Upper lobe of right lung (tissue), 1 donor: ENCODE measurements around the gene COPS6. TPM values are rescaled to one million over a fixed set of nuclear protein-coding genes. Genes with fewer than 3 reads are reported as not detected.

Source experiments
- ATAC-seq: fragments of 200-7000 bp; cut with Tn5 transposase; one replicate; pipeline ENCODE4 v1.9.1; 2020; ENCODE audit warnings: mild to moderate bottlenecking, moderate library complexity
- DNase-seq: peaks from one replicate; pipeline ENCODE4 v3.0.0-alpha.2; 2020
- H3K27ac ChIP-seq: fragments of 200-600 bp; one replicate; pipeline ENCODE4 v1.8.0; 2022
- H3K27me3 ChIP-seq: fragments of 200-600 bp; one replicate; pipeline ENCODE4 v1.8.0; 2022; ENCODE audit warnings: mild to moderate bottlenecking
- H3K36me3 ChIP-seq: fragments of 200-600 bp; one replicate; pipeline ENCODE4 v1.8.0; 2022
- H3K4me1 ChIP-seq: fragments of 200-600 bp; one replicate; pipeline ENCODE4 v1.8.0; 2022
- H3K4me3 ChIP-seq: fragments of 200-600 bp; one replicate; pipeline ENCODE4 v1.8.0; 2022; ENCODE audit warnings: mild to moderate bottlenecking
- H3K9me3 ChIP-seq: fragments of 200-600 bp; one replicate; pipeline ENCODE4 v1.8.0; 2022
- intact Hi-C: fragments of 100-400 bp; cut with DNase I; formaldehyde crosslinking; loops from one replicate; pipeline ENCODE4 v1.11.0; 2022
- total RNA-seq: library from RNA; stranded (reverse); fragmentation: NEBNext Ultra II Directional; extraction: Animal tissue kit (Norgen Biotek cat#: 25700); gene quantifications from one replicate; pipeline ENCODE4 v1.2.1, GENCODE V29; 2021
- TF ChIP-seq, protein P1 (sequence below): fragments of 200-600 bp; IDR thresholded peaks from one replicate; pipeline ENCODE4 v1.8.0; 2022; ENCODE audit warnings: antibody characterized with exemption
- donor health status: DM: no; HTN: yes; CAD: no; lungs with severe emphysema.

COPS6 gene
- total RNA-seq, 1 donor from 2014 or later = 69.5 TPM

DNA sequence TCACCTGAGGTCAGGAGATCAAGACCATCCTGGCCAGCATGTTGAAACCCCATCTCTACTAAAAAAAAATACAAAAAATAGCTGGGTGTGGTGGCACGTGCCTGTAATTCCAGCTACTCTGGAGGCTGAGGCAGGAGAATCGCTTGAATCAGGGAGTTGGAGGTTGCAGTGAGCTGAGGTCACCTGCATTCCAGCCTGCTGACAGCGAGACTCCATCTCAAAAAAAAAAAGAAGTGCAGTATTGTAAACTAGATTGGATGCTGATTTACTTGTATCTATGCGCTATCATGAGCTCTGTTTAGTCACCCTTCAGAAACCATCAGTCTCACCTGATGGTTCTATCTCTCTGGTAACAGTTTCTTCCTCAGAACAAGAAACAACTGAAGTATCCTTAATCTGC lies 25.4 kb upstream of the COPS6 start:
- intact Hi-C loops = no loop called here
- no peak for DNase-seq

DNA sequence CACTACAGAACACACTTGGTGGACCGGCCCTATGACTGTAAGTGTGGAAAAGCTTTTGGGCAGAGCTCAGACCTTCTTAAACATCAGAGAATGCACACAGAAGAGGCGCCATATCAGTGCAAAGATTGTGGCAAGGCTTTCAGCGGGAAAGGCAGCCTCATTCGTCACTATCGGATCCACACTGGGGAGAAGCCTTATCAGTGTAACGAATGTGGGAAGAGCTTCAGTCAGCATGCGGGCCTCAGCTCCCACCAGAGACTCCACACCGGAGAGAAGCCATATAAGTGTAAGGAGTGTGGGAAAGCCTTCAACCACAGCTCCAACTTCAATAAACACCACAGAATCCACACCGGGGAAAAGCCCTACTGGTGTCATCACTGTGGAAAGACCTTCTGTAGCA lies 24.6 kb upstream of the COPS6 start:
- intact Hi-C loops = no loop called here
- Histone ChIP-seq H3K4me3 (no peak overlapping the region), H3K27me3 (no peaks in the 10 kb centered on the region), H3K4me1 (peaks cover 6% of the 10 kb centered on the region), H3K36me3 (peaks cover 38% of the 10 kb centered on the region), H3K27ac (no peak overlapping the region), H3K9me3 (no peaks in the 10 kb centered on the region)
- no peak for ATAC-seq
- TF ChIP-seq, protein P1, sequence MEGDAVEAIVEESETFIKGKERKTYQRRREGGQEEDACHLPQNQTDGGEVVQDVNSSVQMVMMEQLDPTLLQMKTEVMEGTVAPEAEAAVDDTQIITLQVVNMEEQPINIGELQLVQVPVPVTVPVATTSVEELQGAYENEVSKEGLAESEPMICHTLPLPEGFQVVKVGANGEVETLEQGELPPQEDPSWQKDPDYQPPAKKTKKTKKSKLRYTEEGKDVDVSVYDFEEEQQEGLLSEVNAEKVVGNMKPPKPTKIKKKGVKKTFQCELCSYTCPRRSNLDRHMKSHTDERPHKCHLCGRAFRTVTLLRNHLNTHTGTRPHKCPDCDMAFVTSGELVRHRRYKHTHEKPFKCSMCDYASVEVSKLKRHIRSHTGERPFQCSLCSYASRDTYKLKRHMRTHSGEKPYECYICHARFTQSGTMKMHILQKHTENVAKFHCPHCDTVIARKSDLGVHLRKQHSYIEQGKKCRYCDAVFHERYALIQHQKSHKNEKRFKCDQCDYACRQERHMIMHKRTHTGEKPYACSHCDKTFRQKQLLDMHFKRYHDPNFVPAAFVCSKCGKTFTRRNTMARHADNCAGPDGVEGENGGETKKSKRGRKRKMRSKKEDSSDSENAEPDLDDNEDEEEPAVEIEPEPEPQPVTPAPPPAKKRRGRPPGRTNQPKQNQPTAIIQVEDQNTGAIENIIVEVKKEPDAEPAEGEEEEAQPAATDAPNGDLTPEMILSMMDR = no peak
- no peak for DNase-seq

More for the DNA sequence above, 25.4 kb upstream of the COPS6 start:
- no peak overlapping the region for H3K27ac ChIP-seq
- H3K4me3 ChIP-seq = no peak overlapping the region
- ATAC-seq = no peak
- H3K27me3 ChIP-seq = no peaks in the 10 kb centered on the region
- peaks cover 6% of the 10 kb centered on the region for H3K4me1 ChIP-seq
- no peaks in the 10 kb centered on the region for H3K9me3 ChIP-seq
- peaks cover 45% of the 10 kb centered on the region for H3K36me3 ChIP-seq
- TF ChIP-seq, protein P1 = no peak

DNA sequence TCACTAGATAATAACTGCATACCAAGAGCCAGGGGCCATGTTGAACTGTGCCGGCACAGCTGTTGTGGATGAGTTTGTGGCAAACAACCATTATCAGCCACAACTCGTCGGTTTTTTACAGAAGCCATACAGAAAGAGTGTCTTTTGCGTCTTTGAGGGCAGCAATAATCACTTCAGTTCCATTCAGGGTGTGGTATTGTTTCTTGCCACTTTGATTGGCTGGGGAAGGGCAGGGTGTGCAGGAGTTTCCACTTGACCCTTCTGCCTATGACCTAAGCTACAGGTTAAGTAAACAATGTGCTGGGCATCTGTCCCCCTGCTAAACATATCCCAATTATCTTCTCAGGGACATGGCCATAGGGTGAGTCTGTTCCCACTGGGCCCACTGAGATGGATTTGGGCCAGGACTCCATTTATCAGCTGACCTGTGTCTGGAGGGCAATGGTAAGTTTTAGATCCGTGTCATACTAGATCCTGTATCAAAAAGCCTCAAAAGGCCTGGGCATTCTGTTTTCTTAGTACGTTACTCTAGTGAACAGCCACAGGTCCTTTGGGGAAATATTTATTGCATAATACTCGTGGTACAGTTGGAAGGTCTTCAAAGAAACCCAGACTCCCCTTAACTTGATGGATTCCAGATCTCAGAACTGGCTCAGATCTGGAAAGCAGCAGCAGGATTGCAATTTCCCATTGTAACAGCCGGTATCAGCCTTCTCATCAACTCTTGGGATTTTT lies 23.1 kb upstream of the COPS6 start:
- H3K4me1 ChIP-seq = peaks cover 6% of the 10 kb centered on the region
- H3K27me3 ChIP-seq = no peaks in the 10 kb centered on the region
- peak; percentile 73 for ATAC-seq
- peaks cover 2% of the 10 kb centered on the region for H3K9me3 ChIP-seq
- peak overlapping the region; percentile 4 for H3K27ac ChIP-seq
- H3K36me3 ChIP-seq = peaks cover 42% of the 10 kb centered on the region
- no peak for DNase-seq
- H3K4me3 ChIP-seq = no peak overlapping the region
- intact Hi-C loops = no loop called here
- TF ChIP-seq, protein P1 = no peak

DNA sequence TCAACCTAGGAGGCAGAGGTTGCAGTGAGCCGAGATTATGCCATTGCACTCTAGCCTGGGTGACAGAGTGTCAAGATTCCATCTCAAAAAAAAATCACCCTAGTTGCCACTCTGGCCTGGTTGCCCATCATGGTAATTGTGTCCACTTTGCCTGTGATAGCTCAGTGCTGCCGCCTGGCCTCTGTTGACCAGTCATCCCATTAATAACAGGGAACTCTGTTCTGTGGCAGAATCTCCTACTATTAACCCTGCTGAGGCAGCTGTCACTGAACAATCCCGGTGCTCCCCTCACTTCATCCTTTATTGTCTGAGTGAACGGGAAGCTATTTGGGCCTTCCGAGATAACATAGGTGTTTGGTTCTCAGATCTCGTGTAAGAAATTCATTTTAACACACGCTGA lies 21.8 kb upstream of the COPS6 start:
- DNase-seq (no peak), ATAC-seq (no peak)
- Histone ChIP-seq H3K36me3 (peaks cover 50% of the 10 kb centered on the region), H3K9me3 (peaks cover 15% of the 10 kb centered on the region), H3K27me3 (no peaks in the 10 kb centered on the region), H3K4me3 (no peak overlapping the region), H3K4me1 (peaks cover 6% of the 10 kb centered on the region), H3K27ac (no peak overlapping the region)
- intact Hi-C loops = no loop called here
- TF ChIP-seq, protein P1 = no peak

DNA sequence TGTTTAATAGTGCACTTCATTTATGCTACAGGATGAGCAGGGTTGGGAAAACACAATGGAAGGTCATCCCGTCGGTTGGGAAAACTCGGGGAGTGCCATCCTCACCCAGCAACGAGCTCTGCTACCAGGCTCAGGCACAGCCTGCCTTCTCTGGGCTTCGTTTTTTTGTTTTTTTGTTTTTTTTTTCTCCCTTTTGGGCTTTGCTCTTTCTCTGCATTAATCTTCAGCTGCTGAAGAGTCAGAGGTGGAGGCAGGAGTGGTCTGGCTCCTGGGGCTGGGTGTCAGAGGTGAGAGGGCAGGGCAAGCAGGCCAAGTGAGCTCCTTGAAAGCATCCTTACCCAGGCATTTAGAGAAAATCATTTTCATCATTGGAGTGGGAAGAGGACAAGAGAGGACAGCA lies 18.8 kb upstream of the COPS6 start:
- Histone ChIP-seq H3K9me3 (peaks cover 16% of the 10 kb centered on the region), H3K4me1 (peaks cover 5% of the 10 kb centered on the region), H3K36me3 (peaks cover 57% of the 10 kb centered on the region), H3K27me3 (no peaks in the 10 kb centered on the region), H3K4me3 (no peak overlapping the region), H3K27ac (no peak overlapping the region)
- DNase-seq (no peak), ATAC-seq (no peak)
- intact Hi-C loops = no loop called here
- TF ChIP-seq, protein P1 = no peak
